NCI-H1436 (cell line): ENCODE measurements around the gene OTOP3.

Experiments
- DNase-seq: peaks from one replicate; lab custom pipeline; 2025; lab: John Stamatoyannopoulos, UW

Gene OTOP3

GRCh38 chr17:74941128-74941725 lies 5.5 kb downstream of the OTOP3 start:
- DNase-seq, result no peak

GRCh38 chr17:74943808-74944522 lies 8.3 kb downstream of the OTOP3 start:
- DNase-seq, result no peak

- DNase-seq, result no peak
Measured at GRCh38 chr17:74945543-74945942, 9.8 kb downstream of the OTOP3 start.

GRCh38 chr17:74946641-74947040 lies 10.9 kb downstream of the OTOP3 start:
- DNase-seq, result no peak

GRCh38 chr17:74947041-74947754 lies 11.5 kb downstream of the OTOP3 start:
- DNase-seq, result no peak

- DNase-seq, result no peak
Measured at GRCh38 chr17:74949455-74950115, 13.9 kb downstream of the OTOP3 start.

GRCh38 chr17:74950207-74950606 lies 14.5 kb downstream of the OTOP3 start:
- no peak for DNase-seq

- no peak for DNase-seq
Measured at GRCh38 chr17:74951065-74951464, 15.4 kb downstream of the OTOP3 start.

- DNase-seq, result no peak
Measured at GRCh38 chr17:74951680-74952421, 16.2 kb downstream of the OTOP3 start.

- no peak for DNase-seq
Measured at GRCh38 chr17:74952431-74953133, 16.9 kb downstream of the OTOP3 start.

GRCh38 chr17:74953134-74953687 lies 17.5 kb downstream of the OTOP3 start:
- no peak for DNase-seq

- no peak for DNase-seq
Measured at GRCh38 chr17:74954115-74954514, 18.4 kb downstream of the OTOP3 start.

GRCh38 chr17:74954665-74955421 lies 19.1 kb downstream of the OTOP3 start:
- no peak for DNase-seq

GRCh38 chr17:74956093-74956492 lies 20.4 kb downstream of the OTOP3 start:
- DNase-seq, result no peak

GRCh38 chr17:74957935-74958740 lies 22.4 kb downstream of the OTOP3 start:
- DNase-seq, result peak; percentile 38

- DNase-seq, result no peak
Measured at GRCh38 chr17:74959826-74960515, 24.3 kb downstream of the OTOP3 start.

GRCh38 chr17:74960570-74961342 lies 25.1 kb downstream of the OTOP3 start:
- DNase-seq, result no peak
